ENCODE data around the gene AFF3.
"Not testable (repeated sequence)": the region's sequence is repeated elsewhere in the genome, so short reads cannot be mapped to it uniquely, and the experiment has no call there.

Gene AFF3

GRCh38 chr2:100095845-100096244 is 46.5 kb downstream of the AFF3 start:
- not testable (repeated sequence) for H3K27me3 ChIP-seq, H3K4me1 ChIP-seq, H3K9ac ChIP-seq, H3K4me2 ChIP-seq, H3K36me3 ChIP-seq, H3K9me3 ChIP-seq, H3K4me3 ChIP-seq, H4K20me1 ChIP-seq, H3K27ac ChIP-seq

- H3K27me3 ChIP-seq, H3K4me1 ChIP-seq, H3K4me2 ChIP-seq, H3K36me3 ChIP-seq, H4K20me1 ChIP-seq, H3K4me3 ChIP-seq, H3K27ac ChIP-seq, H3K9me3 ChIP-seq, H3K9ac ChIP-seq: not testable (repeated sequence)
Measured at GRCh38 chr2:100091807-100092206, 50.6 kb downstream of the AFF3 start.

GRCh38 chr2:100085744-100086143 is 56.6 kb downstream of the AFF3 start:
- H3K27me3 ChIP-seq, H3K9ac ChIP-seq, H3K4me1 ChIP-seq, H3K36me3 ChIP-seq, H3K9me3 ChIP-seq, H4K20me1 ChIP-seq, H3K27ac ChIP-seq, H3K4me2 ChIP-seq, H3K4me3 ChIP-seq: not testable (repeated sequence)

GRCh38 chr2:100083421-100084216 is 58.8 kb downstream of the AFF3 start:
- not testable (repeated sequence) for H3K27me3 ChIP-seq, H4K20me1 ChIP-seq, H3K27ac ChIP-seq, H3K4me1 ChIP-seq, H3K4me2 ChIP-seq, H3K4me3 ChIP-seq, H3K9ac ChIP-seq, H3K36me3 ChIP-seq, H3K9me3 ChIP-seq

GRCh38 chr2:100082302-100082978 is 60.0 kb downstream of the AFF3 start:
- not testable (repeated sequence) for H3K4me2 ChIP-seq, H3K9ac ChIP-seq, H3K27me3 ChIP-seq, H4K20me1 ChIP-seq, H3K9me3 ChIP-seq, H3K27ac ChIP-seq, H3K36me3 ChIP-seq, H3K4me1 ChIP-seq, H3K4me3 ChIP-seq

- no peak for TF ChIP-seq Cebpa-rat (IDR thresholded peaks at IDR 0.05)
- H3K36me3 ChIP-seq: peaks cover 5% of the 10 kb centered on the region; the same call in 1 of the 2 replicates
Measured at GRCh38 chr2:100077935-100078334, 64.5 kb downstream of the AFF3 start.

GRCh38 chr2:100077456-100077855 is 64.9 kb downstream of the AFF3 start:
- Histone ChIP-seq H3K27ac (no peak overlapping the region), H3K27me3 (no peaks in the 10 kb centered on the region), H3K4me3 (no peak overlapping the region), H3K9ac (no peak overlapping the region), H3K9me3 (no peaks in the 10 kb centered on the region), H3K36me3 (peaks cover 5% of the 10 kb centered on the region; the same call in 1 of the 2 replicates), H4K20me1 (peaks cover 36% of the 10 kb centered on the region; the same call in 1 of the 2 replicates), H3K4me1 (no peaks in the 10 kb centered on the region), H3K4me2 (no peak overlapping the region)
- no peak for TF ChIP-seq Cebpa-rat (IDR thresholded peaks at IDR 0.05)

More at GRCh38 chr2:100077935-100078334, 64.5 kb downstream of the AFF3 start:
- H3K4me3 ChIP-seq: no peak overlapping the region
- no peak overlapping the region for H3K27ac ChIP-seq
- H3K4me2 ChIP-seq: no peak overlapping the region
- no peaks in the 10 kb centered on the region for H3K9me3 ChIP-seq
- H3K9ac ChIP-seq: no peak overlapping the region
- no peaks in the 10 kb centered on the region for H3K27me3 ChIP-seq
- H4K20me1 ChIP-seq: peaks cover 34% of the 10 kb centered on the region; the same call in 1 of the 2 replicates
- no peaks in the 10 kb centered on the region for H3K4me1 ChIP-seq

- H3K4me1 ChIP-seq: no peaks in the 10 kb centered on the region
- H4K20me1 ChIP-seq: peaks cover 46% of the 10 kb centered on the region; the same call in 1 of the 2 replicates
- TF ChIP-seq Cebpa-rat (IDR thresholded peaks at IDR 0.05): no peak
- no peak overlapping the region for H3K27ac ChIP-seq
- H3K9me3 ChIP-seq: no peaks in the 10 kb centered on the region
- H3K9ac ChIP-seq: no peak overlapping the region
- peaks cover 5% of the 10 kb centered on the region; the same call in 1 of the 2 replicates for H3K36me3 ChIP-seq
- no peaks in the 10 kb centered on the region for H3K27me3 ChIP-seq
- no peak overlapping the region for H3K4me3 ChIP-seq
- H3K4me2 ChIP-seq: no peak overlapping the region
Measured at GRCh38 chr2:100075532-100075931, 66.9 kb downstream of the AFF3 start.

GRCh38 chr2:100073110-100073509 is 69.3 kb downstream of the AFF3 start:
- H3K27ac ChIP-seq: no peak overlapping the region
- no peaks in the 10 kb centered on the region for H3K9me3 ChIP-seq
- peaks cover 46% of the 10 kb centered on the region; the same call in 1 of the 2 replicates for H4K20me1 ChIP-seq
- no peaks in the 10 kb centered on the region for H3K27me3 ChIP-seq
- no peak overlapping the region for H3K4me3 ChIP-seq
- H3K4me1 ChIP-seq: no peaks in the 10 kb centered on the region
- H3K4me2 ChIP-seq: no peak overlapping the region
- TF ChIP-seq Cebpa-rat (IDR thresholded peaks at IDR 0.05): no peak
- H3K9ac ChIP-seq: no peak overlapping the region
- H3K36me3 ChIP-seq: no peaks in the 10 kb centered on the region; the same call in 1 of the 2 replicates

- Histone ChIP-seq H3K4me2 (no peak overlapping the region), H3K4me1 (no peaks in the 10 kb centered on the region), H3K4me3 (no peak overlapping the region), H3K9ac (no peak overlapping the region), H3K27ac (no peak overlapping the region), H4K20me1 (peaks cover 46% of the 10 kb centered on the region; the same call in 1 of the 2 replicates), H3K9me3 (no peaks in the 10 kb centered on the region), H3K36me3 (no peaks in the 10 kb centered on the region; the same call in 1 of the 2 replicates), H3K27me3 (no peaks in the 10 kb centered on the region)
- TF ChIP-seq Cebpa-rat (IDR thresholded peaks at IDR 0.05): no peak
Measured at GRCh38 chr2:100072503-100072902, 69.9 kb downstream of the AFF3 start.

Data from BLaER1 (cell line).